Stimulated activated CD8-positive, alpha-beta memory T cell treated with anti-CD3 and anti-CD28 coated beads, Interleukin-12 subunit alpha, Interleukin-12 subunit beta, amount 100 ng/mL, for 4 hours (primary cell): ENCODE measurements around the gene PCSK2.
"Not testable (repeated sequence)": the region's sequence is repeated elsewhere in the genome, so short reads cannot be mapped to it uniquely, and the experiment has no call there.

ENCODE experiments used
- DNase-seq: peaks from one replicate; pipeline ENCODE4 v3.0.0-alpha.2; 2020; ENCODE audit warnings: low read depth

The PCSK2 gene

GRCh38 chr20:17226410-17227218, at the start of gene PCSK2:
PCSK2 (plus strand) TSS chr20:17227040; CDS start chr20:17227306, 266 bp downstream.
- no peak for DNase-seq

GRCh38 chr20:17177341-17177740, 49.5 kb upstream of the PCSK2 start:
- DNase-seq = no peak

- no peak for DNase-seq
Observed at GRCh38 chr20:17179840-17180239, 47.0 kb upstream of the PCSK2 start.

GRCh38 chr20:17189976-17190695, 36.7 kb upstream of the PCSK2 start:
- no peak for DNase-seq

- DNase-seq = no peak
Observed at GRCh38 chr20:17197041-17197440, 29.8 kb upstream of the PCSK2 start.

GRCh38 chr20:17202030-17202429, 24.8 kb upstream of the PCSK2 start:
- DNase-seq = no peak

GRCh38 chr20:17202673-17203072, 24.2 kb upstream of the PCSK2 start:
- DNase-seq = no peak

GRCh38 chr20:17205084-17205813, 21.6 kb upstream of the PCSK2 start:
- DNase-seq = no peak

- DNase-seq = no peak
Observed at GRCh38 chr20:17210387-17210786, 16.5 kb upstream of the PCSK2 start.

GRCh38 chr20:17210983-17211382, 15.9 kb upstream of the PCSK2 start:
- DNase-seq = no peak

- no peak for DNase-seq
Observed at GRCh38 chr20:17215167-17215566, 11.7 kb upstream of the PCSK2 start.

- not testable (repeated sequence) for DNase-seq
Observed at GRCh38 chr20:17219856-17220255, 7.0 kb upstream of the PCSK2 start.

- no peak for DNase-seq
Observed at GRCh38 chr20:17223553-17223952, 3.3 kb upstream of the PCSK2 start.

GRCh38 chr20:17225851-17226409, 910 bp upstream of the PCSK2 start:
- DNase-seq = no peak

- DNase-seq = no peak
Observed at GRCh38 chr20:17227219-17227575, 357 bp downstream of the PCSK2 start.

- no peak for DNase-seq
Observed at GRCh38 chr20:17227669-17228623, 1.1 kb downstream of the PCSK2 start.

- no peak for DNase-seq
Observed at GRCh38 chr20:17228624-17229061, 1.8 kb downstream of the PCSK2 start.

- no peak for DNase-seq
Observed at GRCh38 chr20:17229256-17229655, 2.4 kb downstream of the PCSK2 start.

GRCh38 chr20:17233626-17234025, 6.8 kb downstream of the PCSK2 start:
- DNase-seq = no peak

GRCh38 chr20:17236766-17237165, 9.9 kb downstream of the PCSK2 start:
- no peak for DNase-seq

- no peak for DNase-seq
Observed at GRCh38 chr20:17248224-17248623, 21.4 kb downstream of the PCSK2 start.
